GM18502 (cell line): Measurements from ENCODE around the gene MOBP.

Experiments used
- ATAC-seq: cut with Tn5 transposase; IDR thresholded peaks from one replicate; pipeline ENCODE4 v1.9.1; 2021; ENCODE audit warnings: mild to moderate bottlenecking; ENCODE audit not compliant: unreplicated experiment, poor library complexity

The MOBP gene

GRCh38 chr3:39491014-39491413 is 23.5 kb downstream of the MOBP start:
- no peak for ATAC-seq

GRCh38 chr3:39491733-39492350 is 24.4 kb downstream of the MOBP start:
- ATAC-seq, result no peak

GRCh38 chr3:39494781-39495180 is 27.3 kb downstream of the MOBP start:
- no peak for ATAC-seq

DNA sequence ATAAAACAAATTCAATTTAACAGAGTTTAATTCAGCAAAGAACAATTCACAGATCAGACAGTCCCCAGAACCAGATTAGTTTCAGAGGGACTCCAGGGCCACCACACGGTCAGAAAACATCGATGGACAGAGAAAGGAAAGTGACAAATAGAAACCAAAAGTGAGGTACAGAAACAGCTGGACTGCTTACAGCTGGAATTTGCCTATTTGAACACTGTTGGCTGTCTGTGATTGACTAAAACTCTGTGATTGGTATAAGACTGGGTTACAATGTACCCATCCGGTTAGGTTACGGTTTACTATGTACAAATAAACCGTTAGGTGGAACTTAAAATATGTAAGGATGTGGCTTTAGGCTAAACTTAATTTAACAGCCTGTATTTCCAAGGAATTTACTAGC is 30.3 kb downstream of the MOBP start:
- no peak for ATAC-seq

DNA sequence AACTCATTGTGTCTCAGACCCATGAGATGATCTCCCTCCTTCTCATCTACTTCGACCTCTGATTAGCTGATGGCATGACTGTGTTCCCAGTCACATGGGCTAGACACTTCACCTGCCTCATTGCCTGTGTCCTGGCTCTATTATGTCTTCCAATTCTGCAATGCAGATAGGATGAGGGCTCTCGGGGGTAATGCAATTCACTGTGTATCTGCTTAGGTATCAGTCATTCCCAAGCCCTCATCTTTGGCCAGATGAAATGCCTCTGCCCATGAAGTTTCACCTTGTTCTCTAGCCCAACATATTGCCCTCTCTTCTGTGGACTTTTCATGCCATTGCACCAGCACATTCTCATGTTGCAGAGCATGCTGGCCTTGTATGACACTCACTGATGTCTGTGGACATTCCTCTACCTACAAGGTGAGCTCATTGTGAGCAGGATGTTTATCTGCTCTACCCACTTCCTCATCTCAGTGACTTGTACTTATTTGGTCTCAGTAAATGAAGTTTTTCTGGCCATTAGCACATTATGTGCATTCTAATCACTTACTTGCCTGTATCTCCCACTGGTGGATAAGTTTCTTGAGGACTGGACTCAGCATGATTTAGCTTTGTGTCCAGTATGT is 32.3 kb downstream of the MOBP start:
- ATAC-seq, result no peak

DNA sequence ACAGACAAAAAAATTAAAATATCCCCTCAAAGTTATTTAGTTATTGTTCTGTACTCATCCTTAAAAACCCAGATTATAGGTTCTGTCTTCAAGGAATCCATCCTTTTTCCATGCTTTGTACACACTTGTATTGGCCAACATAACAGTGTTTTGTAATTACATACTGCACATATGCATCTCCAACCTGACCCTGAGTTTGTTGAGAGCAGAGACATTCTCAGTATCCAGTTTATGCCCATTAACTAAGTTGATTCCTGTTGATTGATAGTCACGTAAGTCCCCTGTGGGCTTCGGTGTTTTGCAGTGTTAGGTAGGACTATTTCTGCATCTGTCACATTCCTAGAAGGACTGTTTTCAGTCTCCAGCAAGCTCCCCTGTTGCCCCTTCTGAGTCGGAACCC is 33.6 kb downstream of the MOBP start:
- ATAC-seq, result no peak

GRCh38 chr3:39501968-39502837 is 34.7 kb downstream of the MOBP start:
- no peak for ATAC-seq

GRCh38 chr3:39502838-39503145 is 35.3 kb downstream of the MOBP start:
- ATAC-seq, result no peak

- no peak for ATAC-seq
Measured at GRCh38 chr3:39505866-39506742, 38.6 kb downstream of the MOBP start.

DNA sequence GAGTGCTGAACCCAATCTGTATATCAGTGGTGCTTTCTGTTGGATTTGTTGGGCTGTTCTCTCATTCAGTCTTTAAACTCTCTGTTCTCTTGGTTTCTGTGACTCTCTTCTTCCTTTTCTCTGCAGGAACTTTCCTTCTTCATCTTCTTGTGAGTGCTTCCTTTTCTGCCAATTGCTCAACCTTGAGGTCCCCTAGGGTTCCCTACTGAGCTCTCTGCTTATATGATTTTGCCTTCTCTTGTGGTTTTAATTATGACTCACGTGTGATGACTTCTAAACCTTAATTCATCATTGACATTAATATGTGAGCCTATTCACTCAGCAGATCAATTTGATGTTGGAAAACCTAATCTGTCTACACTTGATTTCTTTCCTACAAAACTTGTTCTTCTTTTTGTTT is 39.4 kb downstream of the MOBP start:
- ATAC-seq, result no peak

DNA sequence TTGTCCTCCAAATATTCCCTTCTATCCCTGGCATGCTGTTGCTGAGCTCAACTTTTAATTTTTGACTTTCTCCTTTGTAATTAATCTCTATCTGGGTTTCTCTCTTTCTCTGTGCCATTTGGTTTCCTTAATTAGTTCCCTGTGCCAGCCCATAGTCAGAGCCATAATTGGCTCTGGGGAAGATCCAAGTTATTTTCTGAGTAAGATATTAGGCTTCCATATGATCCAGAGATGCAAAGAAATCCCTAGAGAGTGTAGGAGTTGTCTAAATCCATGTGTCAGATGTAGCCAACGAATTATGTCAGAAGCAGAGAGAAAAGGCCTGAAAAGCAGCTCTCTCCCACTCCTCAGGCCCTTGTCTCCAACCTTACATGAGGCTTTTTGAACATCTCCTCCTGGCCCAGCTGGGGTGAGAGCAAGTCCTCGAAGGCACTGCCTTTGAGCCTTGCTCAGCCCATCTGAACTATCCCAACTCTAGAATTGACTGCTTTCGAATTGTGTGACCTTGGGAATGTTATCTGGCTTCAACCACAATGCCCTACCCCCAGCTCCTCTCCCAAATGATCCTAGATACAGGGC is 46.4 kb downstream of the MOBP start:
- no peak for ATAC-seq

GRCh38 chr3:39515681-39516441 is 48.4 kb downstream of the MOBP start:
- no peak for ATAC-seq

- ATAC-seq, result no peak
Measured at GRCh38 chr3:39519103-39519502, 51.6 kb downstream of the MOBP start.

GRCh38 chr3:39519554-39520288 is 52.2 kb downstream of the MOBP start:
- ATAC-seq, result no peak

DNA sequence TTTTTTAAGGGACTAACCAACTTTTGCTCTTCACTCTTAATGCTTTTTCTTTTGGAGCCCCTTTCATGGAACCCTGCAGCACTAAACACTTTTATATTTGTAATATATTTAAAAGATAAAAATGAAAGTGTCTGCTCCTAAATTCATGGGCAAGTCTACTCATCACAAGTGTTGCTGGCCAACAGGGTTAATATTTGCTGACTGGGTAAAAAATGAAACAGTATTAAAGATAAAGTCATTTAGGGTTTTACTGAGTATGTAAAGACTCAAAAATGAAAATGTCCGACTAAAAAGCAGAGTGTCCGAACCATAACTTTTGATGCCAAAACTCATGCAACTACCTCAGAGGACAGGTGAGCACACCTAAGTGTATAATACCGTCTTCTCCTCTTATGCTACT is 54.0 kb downstream of the MOBP start:
- no peak for ATAC-seq

DNA sequence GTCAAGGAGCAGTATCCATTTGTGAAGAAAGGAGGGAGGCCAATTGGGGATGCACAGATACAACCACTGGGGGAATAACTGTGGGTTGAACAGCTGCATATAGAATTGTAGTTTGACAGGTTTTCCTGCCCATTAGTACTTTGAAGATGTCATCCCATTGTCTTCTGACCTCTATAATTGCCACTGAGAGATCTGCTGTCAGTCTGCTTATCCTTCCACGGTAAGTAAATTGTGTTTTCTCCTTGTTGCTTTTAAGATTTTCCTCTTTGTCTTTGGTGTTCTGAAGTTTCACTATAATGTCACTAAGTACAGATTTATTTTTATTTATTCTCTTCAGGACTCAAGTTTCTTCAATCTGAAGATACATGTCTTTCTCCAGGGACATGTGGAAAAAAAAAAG is 56.6 kb downstream of the MOBP start:
- no peak for ATAC-seq

GRCh38 chr3:39528844-39529243 is 61.4 kb downstream of the MOBP start:
- no peak for ATAC-seq

GRCh38 chr3:39529577-39529976 is 62.1 kb downstream of the MOBP start:
- ATAC-seq, result no peak

- no peak for ATAC-seq
Measured at GRCh38 chr3:39531066-39531465, 63.6 kb downstream of the MOBP start.
